Prostate gland (tissue), 2 donors: Measurements from ENCODE around the gene CACNG1. TPM values are rescaled to one million over a fixed set of nuclear protein-coding genes. Genes with fewer than 3 reads are reported as not detected.

Experiments
- DNase-seq: peaks from one replicate; pipeline ENCODE4 v3.0.0-alpha.2; 2019; ENCODE audit warnings: low spot score
- H3K27ac ChIP-seq, 2 donors: fragments of 200-600 bp; sonication (generic); 2 replicates each; pipeline ENCODE4 v1.5.1; 2017 to 2019
- H3K27me3 ChIP-seq: fragments of 200-600 bp; sonication (generic); replicated peaks from 2 replicates; pipeline ENCODE4 v1.5.1; 2019; ENCODE audit not compliant: insufficient read depth
- H3K36me3 ChIP-seq, 2 donors: fragments of 200-600 bp; sonication (generic); 1 replicate in 1 of 2; 2 replicates in 1 of 2; pipeline versions ENCODE4 v1.5.1 to v1.8.1; 2017 to 2019
- H3K4me1 ChIP-seq: fragments of 200-600 bp; sonication (generic); replicated peaks from 2 replicates; pipeline ENCODE4 v1.5.1; 2019
- H3K4me3 ChIP-seq, 2 donors: fragments of 200-600 bp; sonication (generic); 2 replicates each; pipeline ENCODE4 v1.5.1; 2017 to 2019
- H3K9me3 ChIP-seq: fragments of 200-600 bp; sonication (generic); 2 replicates; pipeline ENCODE4 v1.5.1; 2017
- CTCF ChIP-seq, 4 experiments: fragments of 200-600 bp in 2 of 4; fragments of 450-650 bp in 2 of 4; sonication (generic) in 2 of 4; IDR thresholded peaks; 1 replicate in 3 of 4; 2 replicates in 1 of 4; pipeline ENCODE4 v1.5.1; 2016 to 2019; ENCODE audit warnings: antibody characterized with exemption in 4 of 4, mild to moderate bottlenecking in 2 of 4, moderate library complexity in 2 of 4
- POLR2A ChIP-seq: fragments of 450-650 bp; IDR thresholded peaks from one replicate; pipeline ENCODE4 v1.6.1; 2016; ENCODE audit warnings: antibody characterized with exemption, mild to moderate bottlenecking
- POLR2AphosphoS5 ChIP-seq: sonication (generic); formaldehyde crosslinking; IDR thresholded peaks from one replicate; pipeline ENCODE4 v1.6.1; 2017; ENCODE audit warnings: antibody characterized with exemption
- whole genome bisulfite sequencing: methylation state at CpG from one replicate; pipeline ENCODE4 v1.1.5; 2018; 5-methylcytosine and 5-hydroxymethylcytosine counted together
- intact Hi-C: fragments of 100-400 bp; cut with DNase I; formaldehyde crosslinking; loops from one replicate; pipeline ENCODE4 v1.14.2; 2022
- total RNA-seq, 2 donors: library from RNA; depleted of rRNA; stranded (reverse); fragments of >200 nt; gene quantifications; one replicate each; pipeline ENCODE4 v1.1.0, GENCODE V29; 2016

The CACNG1 gene
- total RNA-seq, 2 donors from 2014 or later: 0.74 TPM; not detected in 1

DNA sequence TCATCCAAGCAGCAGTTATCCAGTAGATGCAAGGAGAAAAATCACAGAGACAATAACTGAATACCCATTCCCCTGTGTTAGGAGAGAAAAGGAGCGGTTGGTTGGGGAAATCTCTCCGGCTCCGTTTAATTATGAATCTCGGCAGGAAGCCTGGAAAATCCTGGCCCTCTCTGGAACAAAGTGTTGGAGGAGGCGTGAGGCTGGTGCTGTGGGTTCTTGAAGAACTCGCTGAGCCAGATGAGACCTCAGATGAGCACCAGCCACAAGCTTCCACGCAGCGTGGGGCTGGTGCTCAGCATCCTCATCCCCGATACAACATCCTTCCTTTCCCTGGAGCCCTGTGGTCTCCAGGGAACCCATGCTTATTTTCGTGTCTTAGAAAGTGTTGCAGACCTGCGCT, 40.2 kb upstream of the CACNG1 start:
- Histone ChIP-seq H3K9me3 (no peaks in the 10 kb centered on the region), H3K4me1 (no peaks in the 10 kb centered on the region), H3K36me3 (no peaks in the 10 kb centered on the region), H3K27me3 (no peaks in the 10 kb centered on the region), H3K27ac (no peak overlapping the region), H3K4me3 (no peak overlapping the region)
- DNase-seq: no peak
- intact Hi-C loops: no loop called here
- no peak for TF ChIP-seq POLR2AphosphoS5
- TF ChIP-seq CTCF (IDR thresholded peaks at IDR 0.05): no peak
- no peak for TF ChIP-seq POLR2A
- 69% methylated on average over 11 of the region's 11 CpGs for WGBS

DNA sequence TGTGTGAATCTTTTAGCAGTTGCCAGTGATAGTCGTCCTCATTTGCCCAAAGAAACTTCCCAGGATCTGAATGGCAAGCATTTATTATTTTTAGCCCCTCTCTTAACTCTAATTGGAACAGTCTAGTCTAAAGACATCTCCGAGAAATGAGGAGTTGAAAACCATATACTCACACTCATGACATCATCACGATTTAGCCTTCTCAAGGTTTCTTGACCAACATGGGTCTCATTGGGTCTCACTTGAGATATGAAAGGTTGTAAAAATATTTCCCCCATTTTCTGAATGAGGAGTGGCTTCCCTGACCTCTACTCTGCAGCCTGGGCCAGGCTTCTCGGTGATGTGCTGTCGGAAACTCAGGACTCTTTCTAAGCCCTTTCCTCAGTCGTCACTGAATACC, 37.1 kb upstream of the CACNG1 start:
- Histone ChIP-seq H3K4me1 (no peaks in the 10 kb centered on the region), H3K27me3 (no peaks in the 10 kb centered on the region), H3K27ac (no peak overlapping the region), H3K4me3 (no peak overlapping the region), H3K36me3 (no peaks in the 10 kb centered on the region), H3K9me3 (no peaks in the 10 kb centered on the region)
- 91% methylated on average over 6 of the region's 6 CpGs for WGBS
- intact Hi-C loops: no loop called here
- DNase-seq: no peak
- TF ChIP-seq POLR2AphosphoS5: no peak
- TF ChIP-seq POLR2A: no peak
- TF ChIP-seq CTCF (IDR thresholded peaks at IDR 0.05): no peak

- no peaks in the 10 kb centered on the region for H3K4me1 ChIP-seq
- no peak for TF ChIP-seq CTCF (IDR thresholded peaks at IDR 0.05)
- TF ChIP-seq POLR2AphosphoS5: no peak
- TF ChIP-seq POLR2A: no peak
- no peaks in the 10 kb centered on the region for H3K36me3 ChIP-seq
- no peak overlapping the region for H3K27ac ChIP-seq
- WGBS: 83% methylated on average over 6 of the region's 6 CpGs
- intact Hi-C loops: no loop called here
- no peaks in the 10 kb centered on the region for H3K9me3 ChIP-seq
- H3K4me3 ChIP-seq: no peak overlapping the region
- no peak for DNase-seq
- H3K27me3 ChIP-seq: no peaks in the 10 kb centered on the region
Measured at GRCh38 chr17:67008101-67008500, 36.3 kb upstream of the CACNG1 start.

- WGBS: 79% methylated on average over 9 of the region's 9 CpGs
- H3K4me3 ChIP-seq: no peak overlapping the region
- H3K36me3 ChIP-seq: no peaks in the 10 kb centered on the region
- TF ChIP-seq POLR2A (no peak), POLR2AphosphoS5 (no peak), CTCF (IDR thresholded peaks at IDR 0.05) (no peak)
- H3K27me3 ChIP-seq: no peaks in the 10 kb centered on the region
- intact Hi-C loops: no loop called here
- no peak overlapping the region for H3K27ac ChIP-seq
- H3K4me1 ChIP-seq: no peaks in the 10 kb centered on the region
- H3K9me3 ChIP-seq: no peaks in the 10 kb centered on the region
- DNase-seq: no peak
Measured at GRCh38 chr17:67011527-67012175, 32.7 kb upstream of the CACNG1 start.

GRCh38 chr17:67013891-67014290, 30.5 kb upstream of the CACNG1 start:
- H3K36me3 ChIP-seq: no peaks in the 10 kb centered on the region
- H3K4me1 ChIP-seq: no peaks in the 10 kb centered on the region
- no peaks in the 10 kb centered on the region for H3K9me3 ChIP-seq
- no peak overlapping the region for H3K27ac ChIP-seq
- TF ChIP-seq CTCF (IDR thresholded peaks at IDR 0.05): no peak
- no peak for TF ChIP-seq POLR2AphosphoS5
- no peak for TF ChIP-seq POLR2A
- WGBS: 71% methylated on average over 8 of the region's 8 CpGs
- no peak overlapping the region for H3K4me3 ChIP-seq
- intact Hi-C loops: no loop called here
- H3K27me3 ChIP-seq: no peaks in the 10 kb centered on the region
- DNase-seq: no peak
